Stimulated activated memory B cell treated with anti-CD40 and anti-IgM and Interleukin-4, amounts not matched to agents 10 μg/mL and 1 μg/mL and 100 μg/mL, for 72 hours (primary cell): ENCODE results near the gene GPATCH3.
"Not testable (repeated sequence)": the region's sequence is repeated elsewhere in the genome, so short reads cannot be mapped to it uniquely, and the experiment has no call there.

Experiments used
- ATAC-seq: fragments of 150-1000 bp; cut with Tn5 transposase; 2 replicates; pipeline ENCODE4 v1.10.0; 2021
- H3K27ac Mint-ChIP-seq: one replicate; pipeline ENCODE4 v1.8.0; 2022; ENCODE audit warnings: mild to moderate bottlenecking, mixed read lengths
- H3K27me3 Mint-ChIP-seq: one replicate; pipeline ENCODE4 v1.8.0; 2022; ENCODE audit warnings: mixed read lengths
- H3K36me3 Mint-ChIP-seq: one replicate; pipeline ENCODE4 v1.8.0; 2022; ENCODE audit warnings: mixed read lengths
- H3K4me1 Mint-ChIP-seq: one replicate; pipeline ENCODE4 v1.8.0; 2022; ENCODE audit warnings: mixed read lengths
- H3K4me3 Mint-ChIP-seq: one replicate; pipeline ENCODE4 v1.8.0; 2022; ENCODE audit warnings: mild to moderate bottlenecking, moderate library complexity, mixed read lengths
- H3K9me3 Mint-ChIP-seq: one replicate; pipeline ENCODE4 v1.8.0; 2022; ENCODE audit warnings: mixed read lengths

Gene GPATCH3

GRCh38 chr1:26890467-26890796, 9.8 kb downstream of the GPATCH3 start:
- Mint-ChIP-seq H3K4me3 (peak overlapping the region; percentile 95), H3K27ac (peak overlapping the region; percentile 96), H3K36me3 (peaks cover 45% of the 10 kb centered on the region), H3K9me3 (no peaks in the 10 kb centered on the region), H3K4me1 (peaks cover 36% of the 10 kb centered on the region), H3K27me3 (no peaks in the 10 kb centered on the region)
- peak; percentile 64 for ATAC-seq

GRCh38 chr1:26889551-26890466, 10.5 kb downstream of the GPATCH3 start, which contains the start of gene GPN2:
GPN2 (minus strand) TSS chr1:26890283; CDS start chr1:26890096, 187 bp downstream.
- no peaks in the 10 kb centered on the region for H3K9me3 Mint-ChIP-seq
- H3K27ac Mint-ChIP-seq: peak within 1 kb of the TSS; percentile 96
- peaks cover 41% of the 10 kb centered on the region for H3K4me1 Mint-ChIP-seq
- no peaks in the 10 kb centered on the region for H3K27me3 Mint-ChIP-seq
- ATAC-seq: peak; percentile 98
- peaks cover 46% of the 10 kb centered on the region for H3K36me3 Mint-ChIP-seq
- peak within 1 kb of the TSS; percentile 95 for H3K4me3 Mint-ChIP-seq

- peaks cover 41% of the 10 kb centered on the region for H3K4me1 Mint-ChIP-seq
- no peaks in the 10 kb centered on the region for H3K9me3 Mint-ChIP-seq
- H3K27ac Mint-ChIP-seq: no peak overlapping the region
- H3K27me3 Mint-ChIP-seq: no peaks in the 10 kb centered on the region
- peaks cover 51% of the 10 kb centered on the region for H3K36me3 Mint-ChIP-seq
- no peak overlapping the region for H3K4me3 Mint-ChIP-seq
- ATAC-seq: no peak
Measured at GRCh38 chr1:26888231-26888630, 12.0 kb downstream of the GPATCH3 start.

GRCh38 chr1:26887125-26887524, 13.1 kb downstream of the GPATCH3 start:
- Mint-ChIP-seq H3K27ac (no peak overlapping the region), H3K27me3 (no peaks in the 10 kb centered on the region), H3K9me3 (no peaks in the 10 kb centered on the region), H3K4me1 (peaks cover 41% of the 10 kb centered on the region), H3K4me3 (no peak overlapping the region), H3K36me3 (peaks cover 48% of the 10 kb centered on the region)
- no peak for ATAC-seq

GRCh38 chr1:26882696-26883463, 17.4 kb downstream of the GPATCH3 start:
- Mint-ChIP-seq H3K9me3 (no peaks in the 10 kb centered on the region), H3K27ac (peak overlapping the region; percentile 29), H3K27me3 (no peaks in the 10 kb centered on the region), H3K36me3 (peaks cover 49% of the 10 kb centered on the region), H3K4me1 (peaks cover 11% of the 10 kb centered on the region), H3K4me3 (no peak overlapping the region)
- ATAC-seq: no peak

GRCh38 chr1:26881611-26882010, 18.7 kb downstream of the GPATCH3 start:
- H3K27ac Mint-ChIP-seq, H3K27me3 Mint-ChIP-seq, ATAC-seq, H3K9me3 Mint-ChIP-seq, H3K4me1 Mint-ChIP-seq, H3K4me3 Mint-ChIP-seq: not testable (repeated sequence)
- peaks cover 49% of the 10 kb centered on the region for H3K36me3 Mint-ChIP-seq

- H3K4me1 Mint-ChIP-seq: no peaks in the 10 kb centered on the region
- H3K27ac Mint-ChIP-seq: no peak overlapping the region
- peaks cover 50% of the 10 kb centered on the region for H3K36me3 Mint-ChIP-seq
- no peak overlapping the region for H3K4me3 Mint-ChIP-seq
- no peak for ATAC-seq
- no peaks in the 10 kb centered on the region for H3K27me3 Mint-ChIP-seq
- H3K9me3 Mint-ChIP-seq: no peaks in the 10 kb centered on the region
Measured at GRCh38 chr1:26879793-26880192, 20.5 kb downstream of the GPATCH3 start.

GRCh38 chr1:26877326-26877725, 22.9 kb downstream of the GPATCH3 start:
- H3K4me3 Mint-ChIP-seq: no peak overlapping the region
- H3K36me3 Mint-ChIP-seq: peaks cover 29% of the 10 kb centered on the region
- no peaks in the 10 kb centered on the region for H3K9me3 Mint-ChIP-seq
- no peaks in the 10 kb centered on the region for H3K27me3 Mint-ChIP-seq
- H3K4me1 Mint-ChIP-seq: no peaks in the 10 kb centered on the region
- ATAC-seq: no peak
- no peak overlapping the region for H3K27ac Mint-ChIP-seq

GRCh38 chr1:26874896-26875295, 25.4 kb downstream of the GPATCH3 start:
- ATAC-seq: no peak
- H3K36me3 Mint-ChIP-seq: peaks cover 23% of the 10 kb centered on the region
- no peaks in the 10 kb centered on the region for H3K9me3 Mint-ChIP-seq
- H3K27me3 Mint-ChIP-seq: no peaks in the 10 kb centered on the region
- no peak overlapping the region for H3K27ac Mint-ChIP-seq
- H3K4me3 Mint-ChIP-seq: no peak overlapping the region
- no peaks in the 10 kb centered on the region for H3K4me1 Mint-ChIP-seq

- peaks cover 10% of the 10 kb centered on the region for H3K36me3 Mint-ChIP-seq
- H3K4me3 Mint-ChIP-seq: not testable (repeated sequence)
Measured at GRCh38 chr1:26873097-26873496, 27.2 kb downstream of the GPATCH3 start.

GRCh38 chr1:26864610-26865480, 35.4 kb downstream of the GPATCH3 start:
- H3K4me3 Mint-ChIP-seq: peak overlapping the region; percentile 92
- no peaks in the 10 kb centered on the region for H3K9me3 Mint-ChIP-seq
- ATAC-seq: peak; percentile 98
- H3K27ac Mint-ChIP-seq: peak overlapping the region; percentile 91
- H3K27me3 Mint-ChIP-seq: no peaks in the 10 kb centered on the region
- peaks cover 33% of the 10 kb centered on the region for H3K4me1 Mint-ChIP-seq
- no peaks in the 10 kb centered on the region for H3K36me3 Mint-ChIP-seq

More at GRCh38 chr1:26873097-26873496, 27.2 kb downstream of the GPATCH3 start:
- H3K9me3 Mint-ChIP-seq, H3K27ac Mint-ChIP-seq, H3K27me3 Mint-ChIP-seq, H3K4me1 Mint-ChIP-seq, ATAC-seq: not testable (repeated sequence)

GRCh38 chr1:26863685-26864077, 36.6 kb downstream of the GPATCH3 start:
- H3K9me3 Mint-ChIP-seq: no peaks in the 10 kb centered on the region
- H3K4me3 Mint-ChIP-seq: peak overlapping the region; percentile 92
- no peaks in the 10 kb centered on the region for H3K36me3 Mint-ChIP-seq
- no peaks in the 10 kb centered on the region for H3K27me3 Mint-ChIP-seq
- peak overlapping the region; percentile 91 for H3K27ac Mint-ChIP-seq
- H3K4me1 Mint-ChIP-seq: peaks cover 33% of the 10 kb centered on the region
- ATAC-seq: no peak

GRCh38 chr1:26862781-26863684, 37.2 kb downstream of the GPATCH3 start, which contains the start of gene SFN:
SFN (plus strand) TSS chr1:26863149; CDS start chr1:26863213, 64 bp downstream.
- Mint-ChIP-seq H3K27me3 (no peaks in the 10 kb centered on the region), H3K27ac (peak within 1 kb of the TSS; percentile 91), H3K4me3 (peak within 1 kb of the TSS; percentile 92), H3K9me3 (no peaks in the 10 kb centered on the region), H3K4me1 (peaks cover 33% of the 10 kb centered on the region), H3K36me3 (no peaks in the 10 kb centered on the region)
- ATAC-seq: no peak

GRCh38 chr1:26861889-26862378, 38.3 kb downstream of the GPATCH3 start:
- H3K4me1 Mint-ChIP-seq: peaks cover 33% of the 10 kb centered on the region
- peaks cover 4% of the 10 kb centered on the region for H3K36me3 Mint-ChIP-seq
- no peaks in the 10 kb centered on the region for H3K9me3 Mint-ChIP-seq
- no peaks in the 10 kb centered on the region for H3K27me3 Mint-ChIP-seq
- peak overlapping the region; percentile 69 for H3K27ac Mint-ChIP-seq
- ATAC-seq: no peak
- peak overlapping the region; percentile 24 for H3K4me3 Mint-ChIP-seq
